Ovary (tissue), 3 donors: ENCODE results near the gene ARMC2.

Source experiments
- CTCF ChIP-seq, 3 donors: fragments of 450-650 bp in 2 of 3; fragments of 200-600 bp in 1 of 3; IDR thresholded peaks; one replicate each; pipeline versions ENCODE4 v1.5.1 to v1.8.0; 2016 to 2022; ENCODE audit warnings: antibody characterized with exemption in 3 of 3, mild to moderate bottlenecking in 1 of 3
- EP300 ChIP-seq: sonication (generic); formaldehyde crosslinking; IDR thresholded peaks from one replicate; pipeline ENCODE4 v1.6.1; 2017; ENCODE audit warnings: antibody characterized with exemption
- donor health status: DM: no; HTN: no; CAD: no.

GRCh38 chr6:108999428-108999827 is 151.2 kb downstream of the ARMC2 start:
- TF ChIP-seq EP300 (no peak), CTCF (IDR thresholded peaks at IDR 0.05) (no peak)
